Prostate gland (tissue), 2 donors: ENCODE data around the gene WDR77. TPM values are rescaled to one million over a fixed set of nuclear protein-coding genes. Genes with fewer than 3 reads are reported as not detected.
A peak's percentile ranks its signal among the peaks of the same experiment; 100 is the strongest.

Experiments
- DNase-seq: peaks from one replicate; pipeline ENCODE4 v3.0.0-alpha.2; 2019; ENCODE audit warnings: low spot score
- H3K27ac ChIP-seq, 2 donors: fragments of 200-600 bp; sonication (generic); 2 replicates each; pipeline ENCODE4 v1.5.1; 2017 to 2019
- H3K27me3 ChIP-seq: fragments of 200-600 bp; sonication (generic); replicated peaks from 2 replicates; pipeline ENCODE4 v1.5.1; 2019; ENCODE audit not compliant: insufficient read depth
- H3K36me3 ChIP-seq, 2 donors: fragments of 200-600 bp; sonication (generic); 1 replicate in 1 of 2; 2 replicates in 1 of 2; pipeline versions ENCODE4 v1.5.1 to v1.8.1; 2017 to 2019
- H3K4me1 ChIP-seq: fragments of 200-600 bp; sonication (generic); replicated peaks from 2 replicates; pipeline ENCODE4 v1.5.1; 2019
- H3K4me3 ChIP-seq, 2 donors: fragments of 200-600 bp; sonication (generic); 2 replicates each; pipeline ENCODE4 v1.5.1; 2017 to 2019
- H3K9me3 ChIP-seq: fragments of 200-600 bp; sonication (generic); 2 replicates; pipeline ENCODE4 v1.5.1; 2017
- POLR2A ChIP-seq: fragments of 450-650 bp; IDR thresholded peaks from one replicate; pipeline ENCODE4 v1.6.1; 2016; ENCODE audit warnings: antibody characterized with exemption, mild to moderate bottlenecking
- POLR2AphosphoS5 ChIP-seq: sonication (generic); formaldehyde crosslinking; IDR thresholded peaks from one replicate; pipeline ENCODE4 v1.6.1; 2017; ENCODE audit warnings: antibody characterized with exemption
- WGBS: methylation state at CpG from one replicate; pipeline ENCODE4 v1.1.5; 2018; 5-methylcytosine and 5-hydroxymethylcytosine counted together
- intact Hi-C: fragments of 100-400 bp; cut with DNase I; formaldehyde crosslinking; loops from one replicate; pipeline ENCODE4 v1.14.2; 2022
- total RNA-seq, 2 donors: library from RNA; depleted of rRNA; stranded (reverse); fragments of >200 nt; gene quantifications; one replicate each; pipeline ENCODE4 v1.1.0, GENCODE V29; 2016
- TF ChIP-seq, protein P1 (sequence below), 4 experiments: fragments of 200-600 bp in 2 of 4; fragments of 450-650 bp in 2 of 4; sonication (generic) in 2 of 4; IDR thresholded peaks; 1 replicate in 3 of 4; 2 replicates in 1 of 4; pipeline ENCODE4 v1.5.1; 2016 to 2019; ENCODE audit warnings: antibody characterized with exemption in 4 of 4, mild to moderate bottlenecking in 2 of 4, moderate library complexity in 2 of 4

WDR77 gene
- total RNA-seq, 2 donors from 2014 or later: 19.1 to 31.6 TPM

DNA sequence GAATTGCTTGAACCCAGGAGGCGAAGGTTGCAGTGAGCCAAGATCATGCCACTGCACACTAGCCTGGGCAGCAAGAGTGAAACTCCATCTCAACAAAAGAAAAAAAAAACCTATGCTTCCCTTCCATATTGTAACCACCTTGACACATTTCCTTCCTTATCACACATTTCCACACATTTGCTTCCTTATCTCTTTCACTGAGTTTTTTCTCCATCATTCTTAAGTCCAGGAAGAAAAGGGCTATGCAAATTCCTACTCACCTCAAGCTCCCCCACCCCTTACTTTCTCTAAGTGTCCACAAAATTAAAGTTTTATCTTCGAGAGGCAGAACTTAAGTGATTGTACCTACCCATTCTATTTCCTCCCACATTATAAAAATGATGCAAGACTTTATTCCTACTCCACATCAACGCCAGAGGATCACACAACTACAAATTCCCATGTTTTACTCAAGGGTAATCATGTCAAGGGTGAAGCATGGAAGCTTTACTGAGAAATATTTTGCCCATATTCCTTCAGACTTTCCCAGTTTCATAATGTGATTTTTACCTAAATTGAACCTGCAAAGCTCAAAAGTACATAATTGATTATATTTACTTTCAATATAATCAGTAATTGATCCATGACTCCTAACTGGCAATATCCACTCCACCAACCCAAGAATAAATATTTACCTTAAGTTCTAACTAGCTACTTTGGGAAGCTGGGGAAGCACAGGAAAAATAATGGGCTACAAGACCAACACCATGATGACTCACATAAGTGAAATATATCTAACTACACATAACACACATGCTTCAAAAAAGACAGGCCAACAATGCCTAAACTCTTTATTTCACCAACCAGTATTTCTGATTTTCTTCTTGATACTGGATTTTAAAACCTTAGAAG, 9.3 kb downstream of the WDR77 start:
- Histone ChIP-seq H3K36me3 (peaks cover 3 to 6% of the 10 kb centered on the region in 2 donors), H3K4me3 (no peak overlapping the region), H3K27me3 (no peaks in the 10 kb centered on the region), H3K9me3 (no peaks in the 10 kb centered on the region), H3K4me1 (no peaks in the 10 kb centered on the region), H3K27ac (no peak overlapping the region)
- intact Hi-C loops: no loop called here
- TF ChIP-seq, protein P1, sequence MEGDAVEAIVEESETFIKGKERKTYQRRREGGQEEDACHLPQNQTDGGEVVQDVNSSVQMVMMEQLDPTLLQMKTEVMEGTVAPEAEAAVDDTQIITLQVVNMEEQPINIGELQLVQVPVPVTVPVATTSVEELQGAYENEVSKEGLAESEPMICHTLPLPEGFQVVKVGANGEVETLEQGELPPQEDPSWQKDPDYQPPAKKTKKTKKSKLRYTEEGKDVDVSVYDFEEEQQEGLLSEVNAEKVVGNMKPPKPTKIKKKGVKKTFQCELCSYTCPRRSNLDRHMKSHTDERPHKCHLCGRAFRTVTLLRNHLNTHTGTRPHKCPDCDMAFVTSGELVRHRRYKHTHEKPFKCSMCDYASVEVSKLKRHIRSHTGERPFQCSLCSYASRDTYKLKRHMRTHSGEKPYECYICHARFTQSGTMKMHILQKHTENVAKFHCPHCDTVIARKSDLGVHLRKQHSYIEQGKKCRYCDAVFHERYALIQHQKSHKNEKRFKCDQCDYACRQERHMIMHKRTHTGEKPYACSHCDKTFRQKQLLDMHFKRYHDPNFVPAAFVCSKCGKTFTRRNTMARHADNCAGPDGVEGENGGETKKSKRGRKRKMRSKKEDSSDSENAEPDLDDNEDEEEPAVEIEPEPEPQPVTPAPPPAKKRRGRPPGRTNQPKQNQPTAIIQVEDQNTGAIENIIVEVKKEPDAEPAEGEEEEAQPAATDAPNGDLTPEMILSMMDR (IDR thresholded peaks at IDR 0.05): no peak
- TF ChIP-seq POLR2A (no peak), POLR2AphosphoS5 (no peak)
- no peak for DNase-seq
- WGBS: 90% methylated on average over 3 of the region's 3 CpGs

DNA sequence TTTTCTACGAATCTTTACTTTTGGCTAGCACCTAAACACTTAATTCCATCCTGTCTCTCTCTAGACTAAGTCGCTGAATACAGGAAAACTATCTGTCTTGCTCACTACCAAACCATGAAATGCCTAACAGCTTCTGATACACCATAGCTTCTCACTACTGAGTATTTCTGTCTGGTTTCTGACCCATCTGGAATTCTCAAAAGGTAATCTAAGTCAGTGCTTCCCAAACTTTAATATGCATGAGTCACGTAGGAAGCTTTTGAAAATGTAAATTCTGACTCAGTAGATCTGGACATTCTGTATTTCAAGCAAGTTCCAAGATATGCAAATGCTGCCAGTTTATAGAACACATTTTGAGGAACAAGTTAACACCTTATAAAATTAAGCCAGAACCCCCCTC, 12.3 kb downstream of the WDR77 start:
- no peak overlapping the region for H3K4me3 ChIP-seq
- TF ChIP-seq POLR2A (no peak), POLR2AphosphoS5 (no peak)
- TF ChIP-seq, protein P1 (IDR thresholded peaks at IDR 0.05): no peak
- H3K27me3 ChIP-seq: no peaks in the 10 kb centered on the region
- intact Hi-C loops: no loop called here
- H3K27ac ChIP-seq: no peak overlapping the region
- WGBS: 54% methylated on average over 3 of the region's 3 CpGs
- DNase-seq: no peak
- H3K9me3 ChIP-seq: no peaks in the 10 kb centered on the region
- H3K36me3 ChIP-seq: peaks cover 0 to 6% of the 10 kb centered on the region in 2 donors
- no peaks in the 10 kb centered on the region for H3K4me1 ChIP-seq

DNA sequence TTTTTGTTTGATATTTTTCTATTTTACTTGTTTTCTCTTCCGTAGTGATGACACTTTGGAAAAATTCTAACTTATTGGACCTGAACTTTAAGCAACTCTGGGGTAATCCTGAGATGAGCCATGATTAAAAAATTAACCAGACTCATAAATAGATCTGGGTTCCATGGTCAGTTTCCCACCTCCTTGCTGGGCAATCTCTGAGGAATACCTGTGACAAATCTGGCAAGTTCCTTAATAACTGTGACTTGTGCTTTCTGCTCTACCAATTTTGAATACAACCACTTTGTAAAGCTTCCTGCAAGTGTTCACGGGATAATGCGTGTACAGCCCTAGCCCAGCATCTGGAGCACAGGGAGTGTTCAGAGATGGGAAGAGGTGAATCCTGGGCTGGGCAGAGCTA, 24.8 kb downstream of the WDR77 start:
- WGBS: 96% methylated on average over 3 of the region's 3 CpGs
- TF ChIP-seq POLR2A: no peak
- TF ChIP-seq, protein P1 (IDR thresholded peaks at IDR 0.05): no peak
- TF ChIP-seq POLR2AphosphoS5: no peak
- H3K27me3 ChIP-seq: no peaks in the 10 kb centered on the region

DNA sequence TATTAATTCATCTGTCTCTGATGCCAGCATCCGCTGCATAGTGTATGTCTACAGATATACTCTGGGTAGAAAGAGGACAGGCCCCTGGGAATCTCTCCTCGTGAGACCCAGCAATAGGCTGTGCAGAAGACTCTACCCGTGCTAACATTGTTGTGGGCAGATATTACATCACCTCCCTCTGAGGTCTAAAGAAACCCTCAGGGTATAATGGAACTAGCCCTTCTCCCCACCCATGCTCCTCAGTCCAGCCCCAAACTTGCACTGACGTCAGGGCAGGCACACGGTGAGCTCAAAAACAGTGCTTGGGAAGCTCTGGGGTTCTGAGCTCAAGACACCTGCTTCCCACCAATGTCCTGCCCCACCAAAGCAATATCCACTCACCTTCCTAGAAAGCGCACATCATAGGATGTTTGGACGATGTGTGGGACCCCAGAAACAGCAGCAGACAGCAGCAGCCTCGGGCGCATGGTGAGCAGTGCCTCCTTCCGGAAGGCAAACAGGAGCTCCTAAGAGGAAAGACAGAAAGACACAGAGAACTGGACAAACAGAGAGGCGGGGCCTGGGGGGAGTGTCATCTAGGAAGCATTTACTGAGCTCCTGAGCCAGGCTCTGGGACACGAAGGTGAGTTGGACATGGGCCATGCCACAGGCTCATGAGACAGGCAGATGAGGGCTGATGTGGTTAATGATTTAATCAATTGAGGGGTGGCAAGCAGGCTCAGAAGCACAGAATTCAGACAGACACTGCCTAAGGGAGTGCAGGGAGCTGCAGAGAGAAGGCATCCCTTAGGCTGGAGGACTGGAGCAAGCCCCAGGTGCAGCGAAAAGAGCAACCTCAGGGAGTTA, 26.3 kb downstream of the WDR77 start:
- Histone ChIP-seq H3K36me3 (no peaks in the 10 kb centered on the region), H3K27me3 (no peaks in the 10 kb centered on the region), H3K9me3 (no peaks in the 10 kb centered on the region), H3K4me3 (no peak overlapping the region), H3K4me1 (no peaks in the 10 kb centered on the region), H3K27ac (no peak overlapping the region)
- TF ChIP-seq, protein P1 (IDR thresholded peaks at IDR 0.05): no peak
- TF ChIP-seq POLR2A (no peak), POLR2AphosphoS5 (no peak)
- intact Hi-C loops: no loop called here
- 51% methylated on average over 13 of the region's 13 CpGs for WGBS
- DNase-seq: peak; percentile 26

More for the DNA sequence above, 24.8 kb downstream of the WDR77 start:
- no peak for DNase-seq
- intact Hi-C loops: no loop called here
- H3K9me3 ChIP-seq: no peaks in the 10 kb centered on the region
- no peaks in the 10 kb centered on the region for H3K36me3 ChIP-seq
- no peaks in the 10 kb centered on the region for H3K4me1 ChIP-seq
- H3K4me3 ChIP-seq: no peak overlapping the region
- no peak overlapping the region for H3K27ac ChIP-seq
